Stimulated activated CD8-positive, alpha-beta memory T cell treated with anti-CD3 and anti-CD28 coated beads, Interleukin-12 subunit alpha, Interleukin-12 subunit beta, amount 100 ng/mL, for 1 hour (primary cell): ENCODE measurements around the gene NKX1-1.

Experiments used
- DNase-seq: peaks from one replicate; pipeline ENCODE4 v3.0.0-alpha.2; 2020; ENCODE audit warnings: low read depth

The NKX1-1 gene

DNA sequence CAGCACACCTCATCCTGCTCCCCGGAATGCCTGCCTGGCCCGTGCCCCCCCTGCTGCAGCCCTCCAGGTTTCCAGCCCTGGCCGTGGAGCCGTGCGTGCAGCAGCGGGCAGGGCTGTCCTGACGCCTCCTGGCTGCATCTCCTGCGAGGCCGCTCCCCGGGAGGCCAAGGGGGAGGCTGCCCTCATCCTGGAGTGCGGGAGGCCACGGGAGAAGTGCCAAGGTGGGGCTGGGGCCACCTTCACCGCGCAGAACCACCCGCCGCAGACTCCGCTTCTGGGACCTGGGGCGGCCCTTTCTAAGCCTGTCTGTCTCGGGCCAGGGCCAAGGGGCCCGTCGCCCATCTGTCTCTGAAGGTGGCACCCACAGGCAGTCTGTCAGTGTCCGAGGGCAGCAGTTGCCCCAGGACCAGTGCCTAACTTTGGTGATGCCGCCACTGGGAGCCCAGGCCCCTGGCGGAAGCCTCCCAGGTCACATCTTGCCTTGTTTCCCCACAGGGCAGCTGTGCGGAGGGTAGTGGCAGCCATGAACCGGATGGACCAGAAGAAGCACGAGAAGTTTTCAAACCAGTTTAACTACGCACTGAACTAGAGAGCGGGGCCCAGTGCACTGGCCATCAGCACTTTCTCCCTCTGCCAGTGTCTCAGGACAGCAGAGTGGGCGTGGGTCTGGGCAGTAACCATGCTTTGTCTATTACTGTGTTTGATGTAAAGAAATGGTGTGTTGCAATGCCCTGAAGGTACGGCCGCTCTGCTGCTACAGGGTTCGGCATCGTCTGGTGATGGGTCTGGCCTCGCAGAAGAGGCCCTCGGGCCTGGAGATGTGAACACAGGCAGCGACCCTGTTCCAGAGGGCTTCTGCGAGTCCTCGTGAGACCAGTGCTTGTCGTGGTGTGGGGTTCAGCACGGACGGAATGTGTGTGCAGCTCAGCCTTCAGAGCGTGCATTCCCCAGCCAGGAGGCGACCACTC, 20.6 kb downstream of the NKX1-1 start:
- no peak for DNase-seq

GRCh38 chr4:1384675-1385372, 21.4 kb downstream of the NKX1-1 start:
- DNase-seq: no peak

DNA sequence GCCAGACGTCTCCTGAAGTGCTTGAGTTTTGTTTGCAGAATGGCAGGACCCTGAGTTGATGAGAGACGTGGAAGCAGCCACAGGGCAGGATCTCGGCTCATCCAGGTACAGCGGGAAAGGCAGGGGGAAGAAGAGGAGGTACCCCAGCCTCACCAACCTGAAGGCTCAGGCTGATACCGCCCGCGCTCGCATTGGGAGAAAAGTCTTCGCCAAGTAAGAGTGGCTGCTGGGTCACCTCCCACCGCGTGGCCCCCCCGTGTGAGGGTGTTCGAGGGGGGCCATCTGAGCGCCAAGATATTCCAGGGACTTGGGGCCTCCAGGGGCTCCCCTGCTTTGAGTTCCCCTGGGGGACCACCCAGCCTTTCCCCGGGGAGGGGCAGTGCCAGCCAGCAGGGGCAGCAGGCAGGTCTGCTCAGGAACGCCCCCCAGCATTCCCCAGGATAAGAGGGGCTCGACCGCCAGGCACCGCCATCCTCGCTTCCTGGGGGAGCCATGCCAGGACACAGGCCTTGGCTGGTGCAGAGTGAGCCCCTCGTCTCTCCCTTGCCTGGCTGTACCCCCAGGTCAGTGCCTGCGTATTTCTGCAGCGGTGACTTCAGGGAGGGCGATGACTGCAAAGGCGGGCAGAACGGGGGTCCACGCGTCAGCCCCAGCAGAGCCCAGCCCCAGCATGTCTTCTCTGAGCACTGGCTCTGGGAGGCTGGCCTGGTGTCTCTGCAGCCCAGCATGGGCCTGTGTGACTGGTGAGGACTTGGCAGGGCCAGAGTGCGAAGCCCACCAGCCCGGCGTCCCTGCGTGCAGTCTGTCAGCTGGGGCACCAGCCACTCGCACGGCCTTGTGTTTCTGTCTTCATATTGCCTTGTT, 22.3 kb downstream of the NKX1-1 start:
- DNase-seq: no peak

- DNase-seq: no peak
These were observed 23.2 kb downstream of the NKX1-1 start for GRCh38 chr4:1382776-1383727.

DNA sequence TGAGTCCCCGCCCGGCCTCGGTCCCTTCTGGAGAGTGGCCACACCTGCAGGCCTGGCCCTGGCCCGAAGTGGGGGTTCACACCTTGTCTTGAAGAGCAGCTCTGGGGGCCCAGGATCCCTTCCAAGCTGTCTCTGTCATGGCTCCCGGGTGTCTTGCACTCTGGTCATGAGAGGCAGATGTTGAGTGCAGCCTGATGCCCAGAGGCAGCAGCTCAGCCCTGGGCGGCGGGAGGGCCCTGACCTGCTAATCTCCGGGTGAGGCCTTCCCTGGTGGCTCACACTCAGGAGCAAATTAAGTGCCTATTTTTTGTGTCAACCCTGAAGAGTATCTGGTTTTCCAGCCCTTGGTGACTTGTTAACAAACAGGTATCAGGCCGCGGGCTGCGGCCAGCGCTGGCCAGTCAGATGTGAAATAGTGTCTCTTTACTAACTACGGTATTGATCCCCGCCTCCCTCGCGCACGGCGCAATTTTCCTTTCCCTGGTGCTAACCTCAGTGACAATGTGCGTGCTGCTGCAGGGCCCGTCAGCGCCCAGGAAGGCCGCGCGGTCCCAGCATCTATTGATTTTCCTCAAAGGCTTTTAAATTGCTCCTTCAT, 24.2 kb downstream of the NKX1-1 start:
- DNase-seq: no peak

GRCh38 chr4:1381181-1381621, 25.0 kb downstream of the NKX1-1 start:
- DNase-seq: no peak

GRCh38 chr4:1380368-1381151, 25.7 kb downstream of the NKX1-1 start:
- DNase-seq: no peak

DNA sequence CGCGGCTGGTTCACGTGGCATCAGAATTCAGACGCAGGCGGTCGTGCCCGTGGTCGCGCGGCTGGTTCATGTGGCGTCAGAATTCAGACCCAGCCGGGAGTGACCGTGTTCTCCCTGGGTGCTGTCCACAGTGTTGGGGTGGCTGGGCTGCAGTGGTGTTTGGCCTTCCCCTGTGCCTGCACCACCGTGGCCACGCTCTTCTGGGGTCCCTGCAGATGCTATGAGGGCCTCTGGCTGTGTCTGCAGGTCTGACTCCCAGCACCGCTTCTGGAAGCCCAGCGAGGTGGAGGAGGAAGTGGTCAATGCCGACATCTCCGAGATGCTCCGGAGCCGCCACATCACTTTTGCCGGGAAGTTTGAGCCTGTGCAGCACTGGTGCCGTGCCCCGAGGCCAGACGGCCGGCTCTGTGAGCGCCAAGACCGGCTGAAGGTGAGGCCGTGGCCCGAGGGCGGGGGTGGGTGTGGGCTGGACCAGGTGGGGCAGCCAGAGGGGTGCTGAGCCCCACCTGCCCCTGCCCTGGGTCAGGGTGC, 26.4 kb downstream of the NKX1-1 start:
- no peak for DNase-seq

GRCh38 chr4:1379351-1379781, 26.9 kb downstream of the NKX1-1 start:
- DNase-seq: no peak

DNA sequence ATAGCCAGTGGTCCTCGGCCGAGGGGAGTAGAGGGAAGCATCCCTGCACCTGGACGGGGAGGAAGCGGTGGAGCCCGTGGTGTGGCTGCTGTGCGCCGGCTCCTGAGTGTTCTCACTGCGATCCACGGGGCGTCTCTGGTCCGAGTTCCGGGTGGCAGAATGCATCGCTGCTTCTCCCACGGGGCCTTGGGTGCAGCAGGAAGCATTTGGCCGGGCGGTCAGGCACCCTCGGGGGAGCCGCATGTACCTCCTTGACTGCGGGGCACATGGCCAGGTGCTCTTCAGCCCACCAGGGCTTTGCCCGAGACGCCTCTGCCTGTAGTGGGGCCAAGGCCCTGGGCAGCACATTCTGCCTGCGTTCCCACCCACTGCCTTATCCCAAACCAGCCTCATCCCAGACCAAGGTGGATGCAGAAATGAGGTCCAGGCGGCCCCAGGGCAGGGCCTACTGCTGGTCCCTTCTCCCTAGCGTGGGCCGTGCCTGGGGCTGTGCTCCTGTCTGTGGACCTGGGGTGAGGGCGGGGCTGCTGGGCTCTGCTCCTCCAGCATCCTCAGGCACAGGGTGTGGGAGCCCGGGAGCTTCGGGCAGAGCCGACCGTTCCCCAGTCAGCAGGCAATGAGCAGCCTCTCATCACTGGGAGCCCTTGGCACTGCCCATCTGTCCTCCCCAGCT, 27.5 kb downstream of the NKX1-1 start:
- DNase-seq: no peak

- DNase-seq: no peak
These were observed 28.5 kb downstream of the NKX1-1 start for GRCh38 chr4:1377606-1378261.

GRCh38 chr4:1376841-1377605, 29.2 kb downstream of the NKX1-1 start:
- DNase-seq: no peak

DNA sequence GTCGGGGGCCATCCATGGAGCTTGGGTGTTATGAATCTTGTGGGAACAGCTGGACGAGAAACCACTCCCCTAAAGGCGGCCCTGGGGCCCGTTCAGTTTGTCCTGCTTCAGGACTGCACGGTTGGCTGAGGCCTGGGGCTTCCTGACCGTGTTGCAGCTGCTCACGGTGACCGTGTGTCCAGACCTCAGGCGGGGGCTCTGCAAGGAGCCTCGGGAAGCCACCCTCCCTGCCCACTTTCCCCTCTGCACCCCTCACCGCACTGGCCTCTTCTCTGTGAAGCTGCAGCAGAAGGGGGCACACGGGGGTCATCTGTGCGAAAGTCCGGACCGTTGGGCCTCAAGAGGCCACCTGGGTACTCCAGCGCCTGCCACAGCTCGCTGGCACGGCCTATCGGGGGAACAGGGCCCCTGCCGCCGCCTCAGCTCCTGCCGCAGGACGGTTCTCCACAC, 29.8 kb downstream of the NKX1-1 start:
- DNase-seq: no peak

DNA sequence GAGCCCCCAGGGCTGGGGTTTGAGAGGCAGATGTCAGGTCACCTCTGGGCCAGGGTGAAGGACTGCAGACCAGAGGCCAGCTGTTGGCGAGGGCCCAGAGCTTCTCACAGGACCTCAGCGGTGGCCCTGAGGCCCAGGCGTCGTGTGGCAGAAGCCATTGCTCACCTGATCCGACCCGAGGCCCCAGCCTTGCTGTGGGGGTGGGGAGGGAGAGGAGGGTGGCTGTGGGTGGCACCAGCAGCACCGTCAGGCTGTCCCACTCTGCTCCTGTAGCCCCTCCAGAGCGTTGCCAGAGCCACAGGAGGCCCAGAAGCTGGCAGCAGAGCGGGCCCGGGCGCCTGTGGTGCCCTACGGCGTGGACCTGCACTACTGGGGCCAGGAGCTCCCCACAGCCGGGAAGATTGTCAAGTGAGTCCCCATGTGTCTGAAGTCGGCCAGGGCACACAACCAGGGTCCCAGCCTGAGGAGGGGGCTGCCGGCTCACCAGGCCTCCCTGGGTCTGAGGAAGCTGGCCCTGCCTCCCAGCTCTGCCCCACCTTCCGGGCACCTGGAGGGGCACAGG, 30.4 kb downstream of the NKX1-1 start:
- DNase-seq: no peak

DNA sequence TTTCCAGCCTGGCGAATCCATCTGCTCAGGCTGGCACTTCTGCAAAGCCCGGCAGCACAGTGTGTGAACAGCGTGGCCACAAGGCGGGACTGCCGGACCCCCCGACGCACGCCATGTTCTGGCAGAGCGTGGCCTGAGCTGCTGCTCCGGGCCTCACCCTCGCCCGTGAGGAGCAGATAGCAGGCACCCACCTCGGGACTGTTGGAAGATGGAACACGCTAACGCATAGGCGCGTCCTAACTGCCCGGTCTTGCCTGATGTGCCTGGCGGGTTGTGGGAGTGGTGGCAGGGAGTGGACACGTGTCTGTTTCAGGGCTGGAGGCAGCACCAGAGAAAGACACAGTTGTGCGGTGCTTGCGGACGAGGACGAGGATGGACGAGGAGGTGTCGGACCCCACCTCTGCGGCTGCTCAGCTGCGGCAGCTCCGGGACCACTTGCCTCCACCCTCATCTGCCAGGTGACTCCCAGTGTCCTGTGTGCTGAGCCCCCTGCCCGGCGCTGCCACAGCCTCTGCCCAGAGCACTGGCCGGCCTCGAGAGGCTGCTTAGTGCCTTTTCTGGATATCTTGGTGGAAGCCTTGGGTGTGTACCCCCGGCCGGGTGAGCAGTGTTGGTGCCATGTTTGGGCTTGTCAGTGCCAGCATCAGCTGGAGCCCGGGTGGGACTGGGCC, 31.1 kb downstream of the NKX1-1 start:
- no peak for DNase-seq

DNA sequence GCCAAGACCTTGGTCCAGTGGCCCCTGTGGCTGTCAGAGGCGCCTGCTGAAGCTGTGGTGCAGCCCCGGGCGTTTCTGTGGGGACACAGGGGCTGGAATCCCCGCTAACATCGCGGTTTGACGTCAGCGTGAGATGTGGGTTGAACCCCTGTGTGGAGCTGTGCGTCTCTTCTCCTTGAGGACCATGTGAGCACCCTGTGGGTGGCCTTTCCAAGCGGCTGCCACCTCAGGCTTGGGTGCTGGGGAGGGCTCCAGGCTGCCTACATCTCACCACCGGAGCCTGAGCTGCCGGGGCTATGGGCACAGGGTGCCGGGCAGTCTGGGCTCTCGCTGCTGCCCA, 31.6 kb downstream of the NKX1-1 start:
- DNase-seq: no peak
